G401 (cell line): ENCODE data around the gene ARHGAP22. TPM values are rescaled to one million over a fixed set of nuclear protein-coding genes. Genes with fewer than 3 reads are reported as not detected.
A peak's percentile ranks its signal among the peaks of the same experiment; 100 is the strongest.

Source experiments
- DNase-seq: peaks from one replicate; pipeline ENCODE4 v3.0.0-alpha.2; 2015; ENCODE audit warnings: low spot score
- in situ Hi-C: cut with HindIII; loops from 2 replicates; pipeline ENCODE4 v1.10.0; 2016; ENCODE audit warnings: low sequenced_read_pairs, mixed read lengths
- total RNA-seq: library from RNA; depleted of rRNA; stranded (reverse); fragments of >200 nt; shearing (Covaris generic); gene quantifications from 2 replicates; pipeline ENCODE4 v1.2.3, GENCODE V29; 2014

Gene ARHGAP22
- total RNA-seq, 1 experiment from 2014 or later: 1.2 TPM

DNA sequence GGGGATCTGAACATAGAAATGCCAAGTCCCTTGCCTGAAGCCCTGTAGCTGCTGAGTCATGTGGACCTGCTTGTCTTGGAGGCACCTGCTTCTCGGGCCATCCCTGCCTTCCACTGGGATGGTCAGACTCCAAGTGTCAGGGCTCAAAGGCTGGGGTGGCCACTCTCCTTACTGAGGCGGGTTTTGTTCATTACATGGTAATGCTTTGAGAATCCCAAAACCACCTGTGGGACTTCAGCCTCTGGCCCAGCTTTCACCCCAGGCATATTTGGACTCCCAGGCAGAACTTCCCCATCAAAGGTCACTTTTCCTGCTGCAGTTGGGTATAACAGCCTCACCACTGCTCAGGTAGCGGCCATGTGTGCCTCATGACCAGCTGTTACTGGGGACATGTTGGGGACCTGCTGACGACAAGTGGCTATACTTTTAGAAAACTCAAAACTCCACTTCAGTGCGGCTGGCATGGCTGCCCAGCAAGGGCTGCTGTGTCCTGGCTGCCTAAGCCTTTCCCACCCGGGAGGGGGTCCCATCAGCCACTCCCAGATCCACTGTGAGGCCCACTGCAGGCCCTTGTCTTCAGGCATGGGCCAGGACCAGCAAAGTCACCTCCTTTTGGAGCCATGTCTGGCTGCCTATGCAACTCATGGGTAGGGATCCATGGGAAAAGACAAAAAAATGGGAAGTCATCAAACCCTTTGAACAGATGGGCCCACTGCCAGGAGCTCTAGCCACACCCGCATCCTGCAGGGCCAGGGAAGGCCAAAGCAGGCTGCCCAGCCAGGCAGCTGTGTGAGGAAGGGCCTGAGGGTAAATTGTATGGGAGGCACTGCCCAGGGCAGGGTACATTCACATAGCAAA lies 96.7 kb downstream of the ARHGAP22 start:
- in situ Hi-C loops: no loop called here
- DNase-seq: no peak

DNA sequence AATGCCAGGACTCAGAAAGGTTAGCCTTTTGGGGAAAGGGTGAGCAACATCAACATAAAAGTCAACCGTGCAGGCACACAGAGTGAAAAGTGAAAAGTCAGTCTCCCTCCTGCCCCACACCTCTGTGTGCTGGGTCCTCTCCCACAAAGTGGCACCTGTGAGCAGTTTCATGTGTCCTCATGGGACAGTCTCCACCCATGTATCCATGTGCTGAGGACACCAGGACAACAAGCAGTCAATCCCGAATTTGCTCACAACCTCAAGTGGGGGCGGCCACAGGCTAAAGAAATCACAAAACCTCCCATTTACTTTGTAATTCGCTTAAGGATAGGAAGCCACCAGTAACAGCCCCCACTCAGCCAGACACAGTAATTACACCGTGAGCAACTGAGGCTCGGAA lies 97.4 kb downstream of the ARHGAP22 start:
- in situ Hi-C loops: no loop called here
- DNase-seq: no peak

DNA sequence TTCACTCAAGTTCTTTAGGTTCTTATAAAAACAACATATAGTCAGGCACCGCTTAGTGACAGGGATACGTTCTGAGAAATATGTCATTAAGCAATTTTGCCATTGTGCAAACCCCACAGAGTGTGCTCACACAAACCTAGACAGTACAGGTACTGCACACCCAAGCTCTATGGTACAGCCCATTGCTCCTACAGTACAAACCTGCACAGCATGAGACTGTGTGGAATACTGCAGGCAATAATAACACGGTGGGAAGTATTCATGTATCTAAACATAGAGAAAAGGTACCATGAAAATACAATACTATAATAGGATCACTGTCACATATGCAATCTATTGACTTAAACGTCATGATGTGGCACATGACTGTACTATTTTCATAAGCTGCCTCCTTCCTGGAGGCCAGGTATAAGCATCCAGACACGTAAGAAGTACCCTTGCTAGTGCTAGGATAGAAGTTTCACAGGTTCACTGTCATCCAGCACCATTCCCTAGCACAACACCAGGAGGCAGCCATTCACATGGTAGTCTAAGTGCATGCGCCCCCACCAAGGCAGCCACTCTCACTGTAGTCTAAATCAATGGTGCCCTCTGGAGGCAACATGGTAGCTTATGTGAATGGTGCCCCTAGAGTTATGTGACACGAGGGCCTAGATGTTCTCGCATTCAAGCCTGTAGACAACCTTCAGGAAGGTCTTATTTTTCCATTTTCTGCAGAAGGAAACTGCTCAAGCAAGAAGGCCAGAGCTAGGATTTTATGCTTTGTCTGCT lies 98.5 kb downstream of the ARHGAP22 start:
- peak; percentile 16 for DNase-seq
- in situ Hi-C loops: no loop called here

DNA sequence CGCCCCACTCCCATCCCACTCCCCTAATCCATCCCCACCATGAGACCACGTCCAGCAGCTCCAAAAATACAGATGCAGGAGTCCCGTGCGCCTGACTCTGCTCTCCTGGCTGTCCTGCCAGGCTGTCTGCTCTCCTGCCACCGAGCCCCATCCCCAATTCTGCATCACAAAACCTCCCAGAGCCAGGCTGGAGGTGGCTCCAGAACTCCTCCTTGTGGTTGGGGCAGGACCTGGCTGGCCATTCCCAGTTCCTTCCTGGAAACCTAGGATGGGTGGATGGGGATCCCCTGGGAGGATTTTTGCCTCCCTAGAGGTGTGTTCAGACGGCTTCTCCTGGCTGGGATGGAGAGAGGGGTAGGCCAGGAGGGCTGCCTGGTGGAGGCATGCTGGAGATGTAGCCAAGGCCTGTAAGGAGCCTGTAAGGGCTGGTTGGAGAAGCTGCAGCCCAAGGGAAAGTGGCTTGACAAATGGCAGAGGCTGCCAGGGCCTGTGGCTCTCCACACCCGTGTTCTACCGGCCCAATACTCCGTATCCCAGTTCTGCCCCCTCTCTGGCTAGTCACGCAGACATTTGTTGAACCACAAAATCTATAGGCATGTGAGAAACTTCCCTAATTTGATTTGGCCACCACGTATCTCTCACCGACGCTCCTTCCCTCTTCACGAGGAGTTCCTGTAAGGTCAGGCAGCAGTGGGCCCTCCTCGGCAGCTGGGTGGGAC lies 99.3 kb downstream of the ARHGAP22 start:
- DNase-seq: no peak
- in situ Hi-C loops: no loop called here

DNA sequence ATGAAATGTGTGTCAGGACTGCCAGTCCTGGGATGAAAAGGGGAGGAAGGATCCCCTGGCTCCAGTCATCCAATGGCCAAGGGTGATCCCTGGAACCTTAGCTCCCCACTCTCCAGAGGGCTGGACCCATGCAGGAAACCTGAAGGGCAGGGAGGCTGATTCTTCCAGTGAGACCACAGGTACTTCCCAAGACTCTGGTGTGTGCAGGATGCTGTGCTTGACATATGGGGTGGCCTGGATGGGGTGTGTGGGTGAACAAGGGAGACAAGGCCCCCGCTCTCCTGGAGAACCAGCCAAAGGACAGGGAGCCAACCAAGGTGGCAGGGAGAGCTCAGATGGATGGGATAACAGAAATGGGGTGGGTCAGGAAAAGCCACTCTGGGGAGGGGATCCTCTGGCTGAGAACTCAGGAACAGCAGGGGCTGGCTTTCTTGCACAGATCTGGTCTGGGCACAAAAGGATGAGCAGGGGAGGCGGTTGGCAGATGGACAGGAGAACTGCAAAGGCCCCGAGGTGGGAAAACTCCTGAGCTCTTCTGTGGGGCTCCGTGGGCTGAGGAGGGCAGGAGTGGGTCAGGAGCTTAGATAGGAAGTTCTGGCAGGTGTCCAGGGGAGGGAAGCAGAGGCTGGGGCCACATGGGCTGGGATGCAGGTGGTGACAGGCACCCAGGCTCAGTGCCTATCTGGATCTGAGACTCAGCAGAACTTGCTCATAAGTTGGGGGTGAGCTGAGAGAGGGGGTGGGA lies 100.6 kb downstream of the ARHGAP22 start:
- in situ Hi-C loops: no loop called here
- no peak for DNase-seq

DNA sequence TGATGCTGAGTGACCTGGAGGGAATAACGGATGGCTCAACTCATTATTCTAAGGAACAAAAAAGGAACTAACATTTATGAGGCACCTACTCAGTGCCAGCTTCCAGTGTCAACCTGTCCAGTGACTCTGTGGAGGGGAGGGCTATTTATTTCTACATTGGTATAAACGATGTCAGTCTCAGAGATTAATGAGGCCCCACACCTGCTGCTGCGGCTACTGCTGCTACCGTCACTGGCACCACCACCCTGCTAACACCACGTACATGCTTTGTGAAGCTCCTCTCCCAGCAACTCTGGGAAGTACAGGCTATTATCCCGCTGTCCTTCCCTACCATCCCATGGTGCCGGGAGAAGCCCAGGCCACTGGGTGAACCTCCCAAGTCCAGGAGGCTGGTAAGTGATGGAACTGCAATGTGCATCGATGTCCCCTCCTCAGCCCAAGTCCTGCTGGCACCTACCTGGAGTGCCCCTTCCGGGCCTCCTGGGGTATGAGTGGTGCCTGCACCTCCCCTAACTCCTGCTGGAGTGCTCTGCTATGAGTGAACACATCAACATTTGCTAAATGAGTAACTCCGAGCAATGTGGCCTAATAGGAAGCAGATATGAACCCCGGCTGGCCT lies 101.5 kb downstream of the ARHGAP22 start:
- in situ Hi-C loops: no loop called here
- DNase-seq: no peak

DNA sequence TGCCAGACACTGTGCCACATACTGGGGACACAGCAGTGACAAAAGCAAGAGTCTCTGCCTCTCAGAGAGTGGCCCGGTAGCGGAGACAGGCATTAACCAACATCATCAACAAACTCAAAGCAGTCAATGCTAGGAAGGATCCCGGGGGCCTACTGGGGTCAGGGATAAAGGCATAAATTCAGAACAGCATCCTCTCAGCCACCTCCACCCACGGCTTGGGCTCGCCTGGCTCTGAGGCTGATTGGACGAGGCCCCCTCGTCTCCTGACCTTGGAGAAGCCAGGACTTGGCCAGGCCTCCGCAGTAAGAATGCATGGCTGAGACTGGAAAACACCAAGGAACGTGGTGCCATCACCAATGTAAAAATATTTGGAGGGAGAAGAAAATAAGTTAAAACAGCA lies 102.1 kb downstream of the ARHGAP22 start:
- no peak for DNase-seq
- in situ Hi-C loops: no loop called here

DNA sequence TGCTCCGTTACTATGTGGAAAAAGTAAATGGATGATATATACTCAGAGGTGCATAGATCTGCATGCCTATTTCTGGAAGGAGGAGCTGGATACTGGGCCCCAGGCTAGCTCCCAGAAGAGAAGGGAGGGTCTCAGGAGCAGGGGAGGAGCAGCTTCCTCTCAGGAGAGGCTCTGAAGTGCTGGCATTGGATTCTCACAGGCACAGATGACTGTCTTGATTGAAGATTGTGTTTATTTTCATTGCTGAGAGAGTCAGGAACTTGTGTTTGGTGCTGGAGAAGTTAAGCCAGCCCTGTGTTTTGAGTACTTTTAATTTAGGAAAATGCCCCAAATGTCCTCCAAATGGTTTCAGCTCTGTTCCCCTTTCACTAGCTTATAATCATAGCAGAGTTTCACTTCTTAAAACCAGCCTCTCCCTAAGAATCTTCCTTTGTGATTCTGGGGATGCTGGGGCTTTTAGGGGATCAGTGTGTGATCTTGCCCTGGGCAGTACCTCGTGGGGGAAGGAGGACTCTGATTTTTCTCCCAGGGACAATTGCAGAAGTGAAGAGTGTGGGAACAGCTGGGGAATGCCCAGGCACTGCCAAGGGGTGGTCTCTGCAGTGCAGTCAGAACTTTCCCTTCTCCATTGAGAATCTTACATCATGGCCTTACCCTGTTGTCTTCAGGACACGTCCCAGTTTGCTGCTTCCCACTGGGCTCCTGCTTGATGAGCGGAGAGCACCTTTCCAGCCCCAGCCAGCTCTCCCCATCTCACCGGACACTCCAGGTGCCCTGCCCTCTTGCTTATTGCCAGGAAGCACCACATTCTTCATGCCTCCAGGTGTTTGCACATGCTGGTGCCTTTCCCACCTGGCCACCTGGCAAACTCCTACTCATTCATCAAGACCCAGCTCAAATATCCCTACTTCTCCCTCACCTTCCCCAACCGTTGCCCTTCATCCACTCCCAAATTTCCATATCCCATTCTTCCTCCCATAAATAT lies 102.8 kb downstream of the ARHGAP22 start:
- in situ Hi-C loops: no loop called here

DNA sequence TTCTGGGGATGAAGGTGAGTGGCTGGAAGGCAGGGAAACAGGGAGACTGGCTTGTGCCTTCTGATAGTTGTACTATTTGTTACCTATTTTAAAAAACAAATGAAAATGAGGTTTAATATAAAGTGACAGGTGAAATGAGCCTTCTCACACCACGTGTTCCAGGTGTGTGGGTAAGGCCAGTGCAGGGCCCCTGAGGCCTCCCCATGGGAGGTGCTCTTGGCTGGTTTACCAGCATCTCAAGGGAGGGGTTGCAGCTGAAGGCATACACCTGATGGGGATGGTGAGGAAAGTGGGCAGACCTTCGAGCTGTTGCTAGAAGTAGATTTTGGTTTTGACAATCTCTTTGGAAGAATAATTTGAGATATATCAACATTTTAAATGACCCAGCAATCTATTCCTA lies 103.6 kb downstream of the ARHGAP22 start:
- no peak for DNase-seq
- in situ Hi-C loops: no loop called here

More for the DNA sequence above, 102.8 kb downstream of the ARHGAP22 start:
- DNase-seq: no peak

DNA sequence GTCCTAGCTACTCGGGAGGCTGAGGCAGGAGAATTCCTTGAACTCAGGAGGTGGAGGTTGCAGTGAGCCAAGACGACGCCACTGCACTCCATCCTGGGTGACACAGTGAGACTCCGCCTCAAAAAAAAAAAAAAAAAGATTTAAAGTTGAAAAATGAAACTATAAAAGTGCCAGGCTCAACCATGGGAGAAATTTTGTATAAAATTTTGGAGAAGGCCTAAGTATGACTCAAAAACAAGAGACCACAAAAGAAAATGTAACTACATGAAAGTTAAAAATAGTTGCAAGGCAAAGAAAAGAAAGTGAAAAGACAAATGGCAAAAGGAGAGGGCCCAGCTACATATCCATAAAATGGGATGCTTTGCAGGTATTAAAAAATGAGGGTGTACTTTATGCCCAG lies 104.1 kb downstream of the ARHGAP22 start:
- in situ Hi-C loops: no loop called here
- DNase-seq: no peak

DNA sequence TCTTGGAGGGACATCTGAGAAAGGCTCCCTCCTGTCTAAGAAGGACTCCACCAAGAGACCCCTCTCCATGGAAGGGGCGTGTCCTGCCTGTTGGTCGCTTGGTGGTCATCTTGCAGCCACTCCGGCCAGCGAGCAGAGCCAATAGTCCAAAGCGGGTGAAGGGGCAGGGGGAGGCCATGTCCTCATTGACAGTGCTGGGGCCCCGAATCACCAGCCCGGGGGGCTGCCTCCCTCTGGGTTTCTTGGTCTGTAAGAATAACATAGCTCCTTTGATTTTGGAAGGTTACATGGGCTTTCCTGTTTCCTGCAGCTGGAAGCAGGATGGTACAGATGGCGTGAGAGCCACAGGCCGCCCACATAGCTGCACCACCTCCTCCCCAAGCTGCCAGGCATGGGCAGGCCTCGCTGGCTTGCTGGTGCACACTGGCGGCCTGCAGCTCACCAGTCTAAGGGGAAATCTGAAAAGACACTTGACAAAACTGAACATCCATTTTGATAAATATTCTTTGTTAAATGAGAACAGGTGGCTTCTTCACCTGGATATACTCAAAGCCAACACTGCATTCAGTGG lies 105.8 kb downstream of the ARHGAP22 start:
- in situ Hi-C loops: no loop called here
- no peak for DNase-seq

DNA sequence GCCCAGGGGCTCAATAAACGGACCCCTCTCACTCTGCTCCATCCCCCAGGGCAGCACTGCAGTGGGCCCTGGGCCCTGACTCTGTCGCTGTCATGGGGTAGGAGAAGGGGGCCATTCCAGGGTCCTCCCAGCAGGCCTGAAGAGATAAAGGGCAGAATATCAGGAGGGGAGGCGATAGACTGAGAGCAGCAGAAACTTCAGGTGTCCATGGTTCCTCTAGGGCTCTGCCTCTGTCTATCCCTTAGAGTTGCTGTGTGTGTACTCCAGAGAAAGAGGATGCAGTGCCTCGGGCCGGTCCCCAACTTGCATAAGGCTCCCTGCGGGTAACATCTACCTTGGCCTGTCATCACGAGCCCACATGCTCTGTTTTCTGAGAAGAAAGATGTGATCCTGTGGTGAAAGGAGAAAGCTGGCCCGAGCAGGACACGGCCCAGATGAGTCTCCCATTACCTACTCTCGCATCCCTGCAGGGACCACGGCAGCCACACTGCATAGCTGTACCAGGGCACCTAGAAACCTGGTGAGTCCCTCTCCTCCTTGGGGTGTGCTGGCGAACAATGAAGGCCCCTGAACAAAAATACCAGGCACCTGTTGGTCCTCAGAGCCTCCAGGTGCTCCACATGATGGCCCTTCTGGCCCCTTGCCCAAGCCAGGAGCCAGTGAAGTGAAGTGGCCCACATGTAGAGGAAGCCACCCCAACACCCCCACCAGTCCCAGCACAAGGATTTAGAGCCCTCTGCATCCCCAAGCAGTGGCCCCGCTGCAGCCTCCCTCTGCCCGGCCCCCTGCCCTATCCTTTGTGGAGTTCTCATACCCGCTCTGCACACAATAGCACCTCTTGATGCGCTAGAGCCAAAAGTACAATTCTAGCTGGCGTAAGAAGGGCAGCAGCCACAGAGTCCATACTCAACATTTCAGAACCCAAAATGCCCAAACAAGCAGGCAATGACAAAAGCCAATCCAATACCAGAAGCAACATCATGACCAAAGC lies 106.8 kb downstream of the ARHGAP22 start:
- in situ Hi-C loops: no loop called here
- DNase-seq: no peak

DNA sequence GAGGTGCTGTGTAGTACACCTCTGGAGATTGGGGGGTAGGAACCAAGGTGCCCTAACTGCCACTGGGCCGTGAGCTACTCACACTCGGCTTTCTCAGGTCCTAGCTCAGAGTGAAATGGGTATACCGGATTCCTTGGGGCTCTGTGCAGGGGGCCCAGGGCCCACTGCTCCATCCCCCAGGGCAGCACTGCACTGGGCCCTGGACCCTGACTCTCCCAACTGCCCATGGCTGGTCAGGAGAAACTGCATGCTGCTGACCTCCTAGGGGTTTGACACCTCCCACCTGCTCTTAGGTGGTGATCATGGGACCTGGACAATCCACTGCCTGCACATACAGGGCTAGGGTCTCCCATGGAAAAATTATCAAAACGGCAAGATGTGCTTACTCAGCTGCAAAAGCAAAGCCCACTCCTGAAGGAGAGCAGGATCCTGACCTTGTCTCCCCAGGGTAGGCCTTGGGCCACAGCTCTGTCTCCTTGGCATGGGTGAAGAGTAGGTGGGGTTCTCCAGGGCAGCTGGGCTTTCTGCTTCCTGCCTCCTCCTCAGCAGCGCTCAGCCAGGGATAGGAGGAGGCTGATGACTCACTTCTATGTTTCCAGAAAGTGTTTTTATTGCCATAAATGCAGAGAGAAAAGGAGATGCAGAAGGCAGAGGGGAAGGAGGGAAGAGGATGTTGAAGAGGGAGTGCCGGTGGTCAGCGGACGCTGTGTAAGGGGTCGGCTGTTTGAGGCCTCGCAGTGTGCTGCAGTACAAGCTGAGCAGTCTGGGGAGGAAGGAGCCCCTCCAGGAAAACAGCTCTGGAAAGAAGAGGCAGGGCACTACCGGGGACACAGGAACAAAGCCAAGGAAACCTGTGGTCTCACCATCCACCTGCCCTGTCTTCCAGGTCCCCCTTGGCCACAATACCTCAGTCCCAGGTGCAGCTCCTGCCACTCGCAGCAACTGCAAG lies 107.8 kb downstream of the ARHGAP22 start:
- in situ Hi-C loops: no loop called here
- no peak for DNase-seq

DNA sequence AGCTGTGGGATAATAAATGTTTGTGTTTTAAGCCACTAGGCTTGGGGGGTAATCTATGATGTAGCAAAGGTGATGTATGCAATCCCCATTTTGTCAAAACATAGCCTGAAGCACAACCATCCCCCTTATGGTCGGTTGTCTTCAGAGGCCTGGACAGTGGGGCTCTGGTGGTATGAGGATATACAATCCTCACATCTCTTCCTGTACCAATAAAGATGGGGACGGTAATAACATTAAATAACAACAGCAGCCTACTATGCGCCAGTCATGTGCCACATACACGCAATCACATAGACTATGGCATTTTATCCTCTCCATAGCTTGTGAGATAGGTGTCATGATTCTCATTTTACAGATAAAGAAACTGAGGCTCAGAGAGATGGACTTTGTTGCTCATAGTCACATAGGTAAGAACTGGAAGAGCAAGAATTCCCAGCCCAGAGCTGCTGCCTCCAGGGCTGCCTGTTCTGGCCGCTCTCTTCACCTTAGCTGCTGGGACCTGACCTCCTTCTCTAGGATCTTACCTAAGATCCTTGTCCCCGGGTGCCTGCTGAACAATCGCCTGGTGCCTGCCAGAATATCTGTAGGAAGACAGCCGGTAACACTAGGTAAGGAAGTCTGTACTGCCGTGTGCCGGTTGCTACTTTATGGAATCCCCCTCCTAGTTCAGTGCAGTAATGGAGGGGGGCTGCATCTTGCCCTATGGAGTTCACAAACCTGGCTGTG lies 108.6 kb downstream of the ARHGAP22 start:
- no peak for DNase-seq
- in situ Hi-C loops: no loop called here
